CD8-positive, alpha-beta memory T cell (primary cell): Measurements from ENCODE around the gene ISLR2. TPM values are rescaled to one million over a fixed set of nuclear protein-coding genes. Genes with fewer than 3 reads are reported as not detected.
A peak's percentile ranks its signal among the peaks of the same experiment; 100 is the strongest.

Source experiments
- CTCF ChIA-PET: fragments of 350-600 bp; sonication (Branson Sonifier 250); formaldehyde crosslinking; loops from one replicate; lab custom pipeline; 2021; ENCODE audit warnings: antibody characterized with exemption; lab: Charles Lee
- POLR2A ChIA-PET: fragments of 350-600 bp; sonication (Branson Sonifier 250); formaldehyde crosslinking; loops from one replicate; lab custom pipeline; 2021; ENCODE audit warnings: antibody characterized with exemption; lab: Charles Lee
- DNase-seq, 5 donors: peaks; one replicate each; pipeline versions ENCODE4 v3.0.0 to v3.0.0-alpha.2; 2020 to 2022; ENCODE audit warnings: mixed read lengths in 1 of 5
- H3K27ac ChIP-seq: one replicate; pipeline ENCODE4 v1.7.0; 2013; ENCODE audit warnings: low read depth, mild to moderate bottlenecking, low read length, moderate library complexity
- H3K27me3 ChIP-seq: 2 replicates; pipeline ENCODE4 v1.7.0; 2013; ENCODE audit warnings: low read length, mild to moderate bottlenecking; ENCODE audit not compliant: insufficient read depth, poor library complexity, severe bottlenecking
- H3K36me3 ChIP-seq: 2 replicates; pipeline ENCODE4 v1.7.0; 2013; ENCODE audit warnings: mild to moderate bottlenecking, low read length, moderate library complexity; ENCODE audit not compliant: insufficient read depth
- H3K4me1 ChIP-seq: 2 replicates; pipeline ENCODE4 v1.7.0; 2013; ENCODE audit warnings: mild to moderate bottlenecking, low read length, moderate library complexity; ENCODE audit not compliant: insufficient read depth
- H3K4me3 ChIP-seq: 2 replicates; pipeline ENCODE4 v1.7.0; 2013; ENCODE audit warnings: mild to moderate bottlenecking, low read length
- H3K9me3 ChIP-seq: 2 replicates; pipeline ENCODE4 v1.7.0; 2013; ENCODE audit warnings: mild to moderate bottlenecking, low read length
- H3K27ac Mint-ChIP-seq, 8 donors: one replicate each; pipeline ENCODE4 v1.8.0; 2020 to 2021; ENCODE audit warnings: mixed read lengths in 8 of 8, mild to moderate bottlenecking in 6 of 8, inconsistent platforms in 3 of 8, moderate library complexity in 3 of 8
- H3K27me3 Mint-ChIP-seq, 2 donors: one replicate each; pipeline ENCODE4 v1.8.0; 2020 to 2021; ENCODE audit warnings: mixed read lengths in 2 of 2, mild to moderate bottlenecking in 1 of 2, moderate library complexity in 1 of 2
- H3K36me3 Mint-ChIP-seq, 3 donors: one replicate each; pipeline ENCODE4 v1.8.0; 2020 to 2021; ENCODE audit warnings: mixed read lengths in 3 of 3, inconsistent platforms in 1 of 3, mild to moderate bottlenecking in 1 of 3
- H3K4me1 Mint-ChIP-seq, 3 donors: one replicate each; pipeline ENCODE4 v1.8.0; 2020 to 2021; ENCODE audit warnings: mixed read lengths in 3 of 3, inconsistent platforms in 1 of 3, mild to moderate bottlenecking in 1 of 3
- H3K4me3 Mint-ChIP-seq, 7 donors: one replicate each; pipeline ENCODE4 v1.8.0; 2020 to 2021; ENCODE audit warnings: mixed read lengths in 7 of 7, mild to moderate bottlenecking in 6 of 7, moderate library complexity in 4 of 7, inconsistent platforms in 2 of 7
- H3K9me3 Mint-ChIP-seq, 5 donors: one replicate each; pipeline ENCODE4 v1.8.0; 2020 to 2022; ENCODE audit warnings: mixed read lengths in 5 of 5, mild to moderate bottlenecking in 3 of 5, moderate library complexity in 2 of 5, inconsistent platforms in 1 of 5
- polyA plus RNA-seq: library from polyadenylated mRNA; unstranded; fragments of 300-500 nt; fragmentation: Illumina TruSeq; gene quantifications from one replicate; pipeline ENCODE4 v1.2.3, GENCODE V29; 2021
- total RNA-seq, 2 experiments: library from RNA; stranded (reverse); gene quantifications; one replicate each; pipeline ENCODE4 v1.2.3, GENCODE V29; 2021

The ISLR2 gene
- total and polyA plus RNA-seq, 3 experiments from 2014 or later: not detected

- CTCF ChIA-PET: no interaction called here
- Mint-ChIP-seq H3K27me3 (peaks cover 3 to 18% of the 10 kb centered on the region in 2 donors), H3K9me3 (no peaks in the 10 kb centered on the region), H3K4me3 (no peak overlapping the region), H3K4me1 (no peaks in the 10 kb centered on the region), H3K36me3 (no peaks in the 10 kb centered on the region), H3K27ac (no peak overlapping the region)
- Histone ChIP-seq H3K4me3 (no peak overlapping the region), H3K36me3 (no peaks in the 10 kb centered on the region), H3K9me3 (no peaks in the 10 kb centered on the region), H3K27me3 (no peaks in the 10 kb centered on the region), H3K4me1 (no peaks in the 10 kb centered on the region), H3K27ac (no peak overlapping the region)
- POLR2A ChIA-PET: no interaction called here
- no peak for DNase-seq
Observed at GRCh38 chr15:74109713-74110112, 20.7 kb upstream of the ISLR2 start.

- H3K4me1 ChIP-seq: no peaks in the 10 kb centered on the region
- no peak overlapping the region for H3K27ac ChIP-seq
- Mint-ChIP-seq H3K36me3 (no peaks in the 10 kb centered on the region), H3K4me3 (no peak overlapping the region), H3K27ac (peak overlapping the region in 1 of 8 donors; percentile 39), H3K9me3 (peaks cover 0 to 10% (median 0%) of the 10 kb centered on the region in 5 donors), H3K27me3 (peaks cover 28 to 65% of the 10 kb centered on the region in 2 donors), H3K4me1 (no peaks in the 10 kb centered on the region)
- no peaks in the 10 kb centered on the region for H3K36me3 ChIP-seq
- no peak overlapping the region for H3K4me3 ChIP-seq
- ChIA-PET CTCF (interaction anchor here (0.7 kb wide), 1 partner anchor 704 kb away, joined by 3 read pairs; no protein-coding TSS in a partner anchor), POLR2A (no interaction called here)
- H3K9me3 ChIP-seq: no peaks in the 10 kb centered on the region
- peaks cover 5% of the 10 kb centered on the region for H3K27me3 ChIP-seq
- no peak for DNase-seq
Observed at GRCh38 chr15:74120426-74120825, 10.0 kb upstream of the ISLR2 start.

- Mint-ChIP-seq H3K4me1 (no peaks in the 10 kb centered on the region), H3K27me3 (peaks cover 28 to 69% of the 10 kb centered on the region in 2 donors), H3K9me3 (peaks cover 0 to 10% (median 0%) of the 10 kb centered on the region in 5 donors), H3K4me3 (no peak overlapping the region), H3K36me3 (no peaks in the 10 kb centered on the region), H3K27ac (no peak overlapping the region)
- Histone ChIP-seq H3K27me3 (peaks cover 5% of the 10 kb centered on the region), H3K9me3 (no peaks in the 10 kb centered on the region), H3K4me1 (no peaks in the 10 kb centered on the region), H3K27ac (no peak overlapping the region), H3K36me3 (no peaks in the 10 kb centered on the region), H3K4me3 (no peak overlapping the region)
- ChIA-PET CTCF (interaction anchor here (0.7 kb wide), 1 partner anchor 704 kb away, joined by 3 read pairs; no protein-coding TSS in a partner anchor), POLR2A (no interaction called here)
- DNase-seq: no peak
Observed at GRCh38 chr15:74121039-74121438, 9.3 kb upstream of the ISLR2 start.

GRCh38 chr15:74121858-74122257 lies 8.5 kb upstream of the ISLR2 start:
- Mint-ChIP-seq H3K9me3 (peaks cover 0 to 10% (median 0%) of the 10 kb centered on the region in 5 donors), H3K4me3 (no peak overlapping the region), H3K4me1 (no peaks in the 10 kb centered on the region), H3K27me3 (peaks cover 30 to 74% of the 10 kb centered on the region in 2 donors), H3K36me3 (no peaks in the 10 kb centered on the region), H3K27ac (no peak overlapping the region)
- Histone ChIP-seq H3K9me3 (no peaks in the 10 kb centered on the region), H3K4me3 (no peak overlapping the region), H3K27me3 (peaks cover 5% of the 10 kb centered on the region), H3K4me1 (no peaks in the 10 kb centered on the region), H3K27ac (no peak overlapping the region), H3K36me3 (no peaks in the 10 kb centered on the region)
- POLR2A ChIA-PET: no interaction called here
- CTCF ChIA-PET: no interaction called here
- no peak for DNase-seq

GRCh38 chr15:74122403-74123130 lies 7.8 kb upstream of the ISLR2 start:
- Histone ChIP-seq H3K36me3 (no peaks in the 10 kb centered on the region), H3K4me1 (no peaks in the 10 kb centered on the region), H3K27ac (no peak overlapping the region), H3K27me3 (peaks cover 5% of the 10 kb centered on the region), H3K9me3 (no peaks in the 10 kb centered on the region), H3K4me3 (no peak overlapping the region)
- peaks cover 0 to 9% (median 0%) of the 10 kb centered on the region in 5 donors for H3K9me3 Mint-ChIP-seq
- no peaks in the 10 kb centered on the region for H3K36me3 Mint-ChIP-seq
- POLR2A ChIA-PET: no interaction called here
- peaks cover 34 to 80% of the 10 kb centered on the region in 2 donors for H3K27me3 Mint-ChIP-seq
- no peak overlapping the region for H3K4me3 Mint-ChIP-seq
- CTCF ChIA-PET: interaction anchor here (1.2 to 1.6 kb wide), 2 partner anchors 198 to 200 kb away, joined by 3 to 4 read pairs; no protein-coding TSS in a partner anchor
- peaks cover 0 to 5% (median 0%) of the 10 kb centered on the region in 3 donors for H3K4me1 Mint-ChIP-seq
- H3K27ac Mint-ChIP-seq: no peak overlapping the region
- DNase-seq: no peak

GRCh38 chr15:74123131-74123429 lies 7.3 kb upstream of the ISLR2 start:
- Mint-ChIP-seq H3K27ac (no peak overlapping the region), H3K9me3 (peaks cover 0 to 4% (median 0%) of the 10 kb centered on the region in 5 donors), H3K36me3 (no peaks in the 10 kb centered on the region), H3K4me1 (peaks cover 0 to 5% (median 2%) of the 10 kb centered on the region in 3 donors), H3K4me3 (no peak overlapping the region), H3K27me3 (peaks cover 34 to 75% of the 10 kb centered on the region in 2 donors)
- Histone ChIP-seq H3K27ac (no peak overlapping the region), H3K4me3 (no peak overlapping the region), H3K9me3 (no peaks in the 10 kb centered on the region), H3K36me3 (no peaks in the 10 kb centered on the region), H3K27me3 (peaks cover 9% of the 10 kb centered on the region), H3K4me1 (peaks cover 5% of the 10 kb centered on the region)
- CTCF ChIA-PET: interaction anchor here (1.2 to 1.6 kb wide), 2 partner anchors 197 to 199 kb away, joined by 3 to 4 read pairs; no protein-coding TSS in a partner anchor
- POLR2A ChIA-PET: no interaction called here
- DNase-seq: no peak

- H3K27ac ChIP-seq: no peak overlapping the region
- Mint-ChIP-seq H3K36me3 (no peaks in the 10 kb centered on the region), H3K27me3 (peaks cover 34 to 75% of the 10 kb centered on the region in 2 donors), H3K9me3 (no peaks in the 10 kb centered on the region), H3K4me3 (no peak overlapping the region), H3K4me1 (peaks cover 0 to 7% (median 2%) of the 10 kb centered on the region in 3 donors), H3K27ac (no peak overlapping the region)
- peaks cover 6% of the 10 kb centered on the region for H3K4me1 ChIP-seq
- POLR2A ChIA-PET: no interaction called here
- H3K36me3 ChIP-seq: no peaks in the 10 kb centered on the region
- CTCF ChIA-PET: interaction anchor here (1.2 to 1.6 kb wide), 2 partner anchors 197 to 199 kb away, joined by 3 to 4 read pairs; no protein-coding TSS in a partner anchor
- peaks cover 15% of the 10 kb centered on the region for H3K27me3 ChIP-seq
- H3K4me3 ChIP-seq: no peak overlapping the region
- no peaks in the 10 kb centered on the region for H3K9me3 ChIP-seq
- no peak for DNase-seq
Observed at GRCh38 chr15:74123658-74124057, 6.7 kb upstream of the ISLR2 start.

GRCh38 chr15:74124196-74124595 lies 6.2 kb upstream of the ISLR2 start:
- Histone ChIP-seq H3K36me3 (no peaks in the 10 kb centered on the region), H3K27ac (no peak overlapping the region), H3K4me1 (peaks cover 6% of the 10 kb centered on the region), H3K4me3 (no peak overlapping the region), H3K9me3 (no peaks in the 10 kb centered on the region), H3K27me3 (peaks cover 21% of the 10 kb centered on the region)
- DNase-seq: no peak
- Mint-ChIP-seq H3K36me3 (no peaks in the 10 kb centered on the region), H3K9me3 (no peaks in the 10 kb centered on the region), H3K27ac (no peak overlapping the region), H3K27me3 (peaks cover 34 to 73% of the 10 kb centered on the region in 2 donors), H3K4me3 (no peak overlapping the region), H3K4me1 (peaks cover 0 to 13% (median 2%) of the 10 kb centered on the region in 3 donors)
- POLR2A ChIA-PET: no interaction called here
- CTCF ChIA-PET: interaction anchor here (1.6 kb wide), 1 partner anchor 196 kb away, joined by 4 read pairs; no protein-coding TSS in a partner anchor
